MCF 10A (cell line): ENCODE measurements around the gene PHACTR2. TPM values are rescaled to one million over a fixed set of nuclear protein-coding genes. Genes with fewer than 3 reads are reported as not detected.
"Not testable (repeated sequence)": the region's sequence is repeated elsewhere in the genome, so short reads cannot be mapped to it uniquely, and the experiment has no call there.

Experiments used
- BruUV-seq: library from RNA; stranded (reverse); fragments of 400-500 nt; replicated peaks from 2 replicates; lab custom pipeline; 2021; lab: Mats Ljungman, UMichigan
- CTCF ChIA-PET: fragments of 300-600 bp; sonication (Branson Sonifier 250); formaldehyde crosslinking; extraction: SDS; loops from one replicate; lab custom pipeline; 2021; ENCODE audit warnings: antibody characterized with exemption, inconsistent platforms; lab: Yijun Ruan, JAX
- POLR2A ChIA-PET: fragments of 300-600, 350-650 bp; sonication (Branson Sonifier 250); formaldehyde crosslinking; extraction: SDS; loops from one replicate; lab custom pipeline; 2020; ENCODE audit warnings: antibody characterized with exemption, inconsistent platforms; lab: Yijun Ruan, JAX
- DNase-seq: peaks from one replicate; pipeline ENCODE4 v3.0.0-alpha.2; 2018; ENCODE audit not compliant: unreplicated experiment
- H3K27ac Mint-ChIP-seq: one replicate; pipeline ENCODE4 v1.8.0; 2022; ENCODE audit warnings: mild to moderate bottlenecking, low read depth, mixed read lengths; ENCODE audit not compliant: unreplicated experiment
- H3K27me3 Mint-ChIP-seq: one replicate; pipeline ENCODE4 v1.8.0; 2022; ENCODE audit warnings: mixed read lengths; ENCODE audit not compliant: insufficient read depth, unreplicated experiment
- H3K36me3 Mint-ChIP-seq: one replicate; pipeline ENCODE4 v1.8.0; 2022; ENCODE audit warnings: mild to moderate bottlenecking, moderate library complexity, mixed read lengths; ENCODE audit not compliant: insufficient read depth, unreplicated experiment
- H3K4me1 Mint-ChIP-seq: one replicate; pipeline ENCODE4 v1.8.0; 2022; ENCODE audit warnings: mixed read lengths; ENCODE audit not compliant: insufficient read depth, unreplicated experiment
- H3K4me3 Mint-ChIP-seq: one replicate; pipeline ENCODE4 v1.8.0; 2022; ENCODE audit warnings: mild to moderate bottlenecking, moderate library complexity, mixed read lengths; ENCODE audit not compliant: unreplicated experiment
- H3K9me3 Mint-ChIP-seq: one replicate; pipeline ENCODE4 v1.8.0; 2022; ENCODE audit warnings: mixed read lengths; ENCODE audit not compliant: unreplicated experiment
- intact Hi-C: fragments of 100-400 bp; cut with micrococcal nuclease; formaldehyde crosslinking; loops from 2 replicates; pipeline ENCODE4 v1.14.1; 2022
- total RNA-seq: library from RNA; stranded (reverse); gene quantifications from 2 replicates; pipeline ENCODE4 v1.2.3, GENCODE V29; 2022
- TF ChIP-seq, protein P1 (sequence below): fragments of 200-600 bp; IDR thresholded peaks from one replicate; pipeline ENCODE4 v1.8.0; 2022; ENCODE audit warnings: antibody characterized with exemption, mild to moderate bottlenecking; ENCODE audit not compliant: unreplicated experiment

The PHACTR2 gene
- total RNA-seq, 1 experiment from 2014 or later = 34.4 TPM

DNA sequence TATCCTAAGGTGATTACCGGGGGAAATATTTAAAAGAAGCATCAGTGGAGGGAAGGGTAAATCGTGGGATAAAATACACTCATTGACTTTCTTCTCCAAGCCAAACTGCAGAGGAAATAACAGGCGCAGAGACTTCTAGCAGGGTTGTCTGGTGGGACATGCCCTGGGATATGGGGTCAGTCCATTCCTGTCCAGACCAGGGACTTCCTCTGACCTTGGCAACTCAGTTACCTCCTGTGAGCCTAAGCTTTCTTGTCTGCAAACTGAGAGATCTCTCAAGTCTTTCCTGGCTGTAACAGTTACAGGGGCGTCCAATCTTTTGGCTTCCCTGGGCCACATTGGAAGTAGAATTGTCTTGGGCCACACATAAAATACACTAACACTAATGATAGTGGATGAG lies 21.7 kb upstream of the PHACTR2 start:
- intact Hi-C loops = no loop called here
- CTCF ChIA-PET = no interaction called here
- Mint-ChIP-seq H3K4me1 (no peaks in the 10 kb centered on the region), H3K4me3 (no peak overlapping the region), H3K27ac (no peak overlapping the region), H3K36me3 (no peaks in the 10 kb centered on the region), H3K9me3 (peaks cover 9% of the 10 kb centered on the region), H3K27me3 (no peaks in the 10 kb centered on the region)
- DNase-seq = no peak
- POLR2A ChIA-PET = no interaction called here
- TF ChIP-seq, protein P1, sequence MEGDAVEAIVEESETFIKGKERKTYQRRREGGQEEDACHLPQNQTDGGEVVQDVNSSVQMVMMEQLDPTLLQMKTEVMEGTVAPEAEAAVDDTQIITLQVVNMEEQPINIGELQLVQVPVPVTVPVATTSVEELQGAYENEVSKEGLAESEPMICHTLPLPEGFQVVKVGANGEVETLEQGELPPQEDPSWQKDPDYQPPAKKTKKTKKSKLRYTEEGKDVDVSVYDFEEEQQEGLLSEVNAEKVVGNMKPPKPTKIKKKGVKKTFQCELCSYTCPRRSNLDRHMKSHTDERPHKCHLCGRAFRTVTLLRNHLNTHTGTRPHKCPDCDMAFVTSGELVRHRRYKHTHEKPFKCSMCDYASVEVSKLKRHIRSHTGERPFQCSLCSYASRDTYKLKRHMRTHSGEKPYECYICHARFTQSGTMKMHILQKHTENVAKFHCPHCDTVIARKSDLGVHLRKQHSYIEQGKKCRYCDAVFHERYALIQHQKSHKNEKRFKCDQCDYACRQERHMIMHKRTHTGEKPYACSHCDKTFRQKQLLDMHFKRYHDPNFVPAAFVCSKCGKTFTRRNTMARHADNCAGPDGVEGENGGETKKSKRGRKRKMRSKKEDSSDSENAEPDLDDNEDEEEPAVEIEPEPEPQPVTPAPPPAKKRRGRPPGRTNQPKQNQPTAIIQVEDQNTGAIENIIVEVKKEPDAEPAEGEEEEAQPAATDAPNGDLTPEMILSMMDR = no peak
- no TSS peak for BruUV-seq

DNA sequence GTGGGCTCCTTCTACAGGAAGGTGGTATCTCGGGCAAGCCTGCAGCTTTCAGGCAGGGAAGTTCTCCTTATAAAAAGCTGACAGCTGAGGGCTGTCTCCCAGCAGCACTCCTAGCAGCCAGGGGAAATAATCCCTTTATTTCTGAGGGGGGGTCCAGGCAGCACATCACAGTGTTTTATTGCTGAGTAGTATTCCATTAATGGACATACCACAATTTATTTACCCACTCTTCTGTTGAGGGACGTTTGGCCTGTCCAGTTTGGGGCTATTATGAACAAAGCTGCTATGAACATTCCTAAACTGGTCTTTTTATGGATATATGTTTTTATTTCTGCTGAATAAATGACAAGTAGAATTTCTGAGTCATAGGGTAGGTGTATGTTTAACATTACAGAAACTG lies 20.0 kb upstream of the PHACTR2 start:
- Mint-ChIP-seq H3K4me3 (no peak overlapping the region), H3K27me3 (no peaks in the 10 kb centered on the region), H3K9me3 (peaks cover 9% of the 10 kb centered on the region), H3K27ac (no peak overlapping the region), H3K36me3 (no peaks in the 10 kb centered on the region), H3K4me1 (no peaks in the 10 kb centered on the region)
- POLR2A ChIA-PET = no interaction called here
- no peak for DNase-seq
- TF ChIP-seq, protein P1 = no peak
- intact Hi-C loops = no loop called here
- CTCF ChIA-PET = interaction anchor here (0.9 kb wide), 1 partner anchor 1030 kb away, joined by 3 read pairs; no protein-coding TSS in a partner anchor
- no TSS peak for BruUV-seq

DNA sequence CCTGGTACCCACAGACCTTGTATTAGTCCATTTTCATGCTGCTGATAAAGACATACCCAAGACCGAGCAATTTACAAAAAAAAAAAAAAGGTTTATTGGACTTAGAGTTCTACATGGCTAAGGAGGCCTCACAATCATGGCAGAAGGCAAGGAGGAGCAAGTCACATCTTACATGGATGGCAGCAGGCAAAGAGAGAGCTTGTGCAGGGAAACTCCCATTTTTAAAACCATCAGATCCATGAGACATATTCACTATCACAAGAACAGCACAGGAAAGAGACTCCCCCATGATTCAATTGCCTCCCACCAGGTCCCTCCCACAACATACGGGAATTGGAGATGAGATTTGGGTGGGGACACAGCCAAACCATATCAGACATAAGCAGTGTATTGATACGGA lies 17.6 kb upstream of the PHACTR2 start:
- intact Hi-C loops, H3K4me1 Mint-ChIP-seq, DNase-seq, H3K4me3 Mint-ChIP-seq, H3K27ac Mint-ChIP-seq, H3K27me3 Mint-ChIP-seq, CTCF ChIA-PET, POLR2A ChIA-PET, H3K36me3 Mint-ChIP-seq, BruUV-seq: not testable (repeated sequence)
- peaks cover 16% of the 10 kb centered on the region for H3K9me3 Mint-ChIP-seq

DNA sequence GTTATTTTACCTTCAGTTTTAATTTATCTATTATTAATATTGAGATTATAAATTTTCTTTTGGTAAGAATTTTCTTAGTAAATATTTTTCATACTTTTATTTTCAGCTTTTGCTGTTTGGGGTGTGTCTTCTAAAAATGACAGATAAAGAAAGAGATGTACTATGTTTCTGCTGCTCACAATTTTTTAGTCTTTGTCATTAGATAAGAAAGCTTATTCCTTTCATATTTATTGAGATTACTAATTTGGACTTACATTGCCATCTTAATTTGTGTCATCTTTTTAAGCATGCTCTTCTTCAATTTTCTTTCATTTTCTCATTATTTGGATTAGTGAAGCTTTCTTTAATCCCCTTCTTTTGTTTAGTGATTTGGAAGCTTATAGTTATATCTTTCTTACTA lies 13.6 kb upstream of the PHACTR2 start:
- no TSS peak for BruUV-seq
- Mint-ChIP-seq H3K9me3 (peaks cover 30% of the 10 kb centered on the region), H3K27me3 (no peaks in the 10 kb centered on the region), H3K36me3 (no peaks in the 10 kb centered on the region), H3K4me3 (no peak overlapping the region), H3K4me1 (no peaks in the 10 kb centered on the region), H3K27ac (no peak overlapping the region)
- ChIA-PET CTCF (no interaction called here), POLR2A (interaction anchor here (1.3 to 1.9 kb wide), 3 partner anchors 10 to 13 kb away, joined by 3 to 5 read pairs (median 4); no protein-coding TSS in a partner anchor)
- no peak for DNase-seq
- intact Hi-C loops = no loop called here
- TF ChIP-seq, protein P1 = no peak

DNA sequence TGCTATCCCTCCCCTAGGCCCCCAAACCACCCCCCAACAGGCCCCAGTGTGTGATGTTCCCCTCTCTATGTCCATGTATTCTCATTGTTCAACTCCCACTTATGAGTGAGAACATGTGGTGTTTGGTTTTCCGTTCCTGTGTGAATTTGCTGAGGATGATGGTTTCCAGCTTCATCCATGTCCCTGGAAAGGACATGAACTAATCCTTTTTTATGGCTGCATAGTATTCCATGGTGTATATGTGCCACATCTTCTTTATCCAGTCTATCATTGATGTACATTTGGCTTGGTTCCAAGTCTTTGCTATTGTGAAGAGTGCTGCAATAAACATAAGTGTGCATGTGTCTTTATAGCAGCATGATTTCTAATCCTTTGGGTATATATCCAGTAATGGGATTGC lies 11.8 kb upstream of the PHACTR2 start:
- DNase-seq, H3K4me1 Mint-ChIP-seq, H3K36me3 Mint-ChIP-seq, intact Hi-C loops, CTCF ChIA-PET, BruUV-seq, H3K27me3 Mint-ChIP-seq, POLR2A ChIA-PET, H3K27ac Mint-ChIP-seq, H3K4me3 Mint-ChIP-seq: not testable (repeated sequence)
- H3K9me3 Mint-ChIP-seq = peaks cover 23% of the 10 kb centered on the region

DNA sequence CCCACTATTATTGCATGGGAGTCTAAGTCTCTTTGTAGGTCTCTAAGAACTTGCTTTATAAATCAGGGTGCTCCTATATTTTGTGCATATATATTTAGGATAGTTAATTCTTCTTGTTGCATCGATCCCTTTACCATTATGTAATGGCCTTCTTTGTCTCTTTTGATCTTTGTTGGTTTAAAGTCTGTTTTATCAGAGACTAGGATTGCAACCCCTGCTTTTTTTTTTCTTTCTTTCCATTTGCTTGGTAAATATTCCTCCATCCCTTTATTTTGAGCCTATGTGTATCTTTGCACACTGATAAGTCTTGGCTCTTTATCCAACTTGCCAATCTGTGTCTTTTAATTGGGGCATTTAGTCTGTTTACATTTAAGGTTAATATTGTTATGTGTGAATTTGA lies 8.3 kb upstream of the PHACTR2 start:
- DNase-seq, H3K27me3 Mint-ChIP-seq, H3K27ac Mint-ChIP-seq, intact Hi-C loops, BruUV-seq, H3K36me3 Mint-ChIP-seq, CTCF ChIA-PET, H3K4me3 Mint-ChIP-seq, POLR2A ChIA-PET: not testable (repeated sequence)
- Mint-ChIP-seq H3K4me1 (peaks cover 15% of the 10 kb centered on the region), H3K9me3 (peaks cover 23% of the 10 kb centered on the region)
